HUDEP-2 (cell line): ENCODE measurements around the gene GAGE13.
"Not testable (repeated sequence)": the region's sequence is repeated elsewhere in the genome, so short reads cannot be mapped to it uniquely, and the experiment has no call there.

ENCODE experiments used
- DNase-seq, 76 experiments: peaks; one replicate each; lab custom pipeline; 2025; ENCODE audit not compliant: unreplicated experiment in 76 of 76; lab: John Stamatoyannopoulos, UW

The GAGE13 gene

GRCh38 chrX:49331282-49331681, at the start of gene GAGE13:
TSS of gene GAGE13 (plus strand) at chrX:49331582. CDS start at chrX:49332738, 1,156 bp downstream.
- not testable (repeated sequence) for DNase-seq

GRCh38 chrX:49282647-49283011, 48.8 kb upstream of the GAGE13 start:
- DNase-seq: no peak

DNA sequence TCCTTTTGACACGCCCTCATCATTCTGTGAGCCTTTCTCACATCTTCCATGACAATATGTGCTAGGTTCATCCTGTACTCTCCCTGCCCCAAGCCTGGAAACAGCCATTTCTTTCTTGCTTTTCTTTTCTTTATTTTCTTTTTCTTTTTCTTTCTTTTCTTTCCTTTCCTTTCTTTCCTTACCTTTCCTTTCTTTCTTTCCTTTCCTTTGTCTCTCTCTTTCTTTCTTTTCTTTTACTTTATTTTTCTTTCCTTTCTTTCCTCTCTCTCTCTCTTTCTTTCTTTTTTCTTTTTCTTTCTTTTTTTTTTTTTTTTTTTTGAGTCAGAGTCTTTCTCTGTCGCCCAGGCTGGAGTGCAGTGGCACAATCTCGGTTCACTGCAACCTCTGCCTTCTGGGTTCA, 47.2 kb upstream of the GAGE13 start:
- DNase-seq: no peak

DNA sequence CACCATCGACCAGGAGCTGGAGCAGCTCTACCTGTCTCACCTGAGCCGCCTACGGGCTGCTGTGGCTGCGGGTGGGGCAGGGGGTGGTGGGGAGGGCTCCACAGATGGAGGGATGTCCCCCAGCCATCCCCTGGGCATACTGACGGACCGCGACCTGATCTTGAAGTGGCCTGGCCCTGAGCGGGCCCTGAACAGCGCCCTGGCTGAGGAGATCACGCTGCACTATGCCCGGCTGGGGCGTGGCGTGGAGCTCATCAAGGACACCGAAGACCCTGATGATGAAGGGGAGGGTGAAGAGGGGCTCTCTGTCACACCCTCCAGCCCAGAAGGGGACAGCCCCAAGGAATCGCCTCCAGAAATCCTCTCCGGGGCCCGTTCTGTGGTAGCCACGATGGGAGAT, 45.2 kb upstream of the GAGE13 start:
- no peak for DNase-seq

DNA sequence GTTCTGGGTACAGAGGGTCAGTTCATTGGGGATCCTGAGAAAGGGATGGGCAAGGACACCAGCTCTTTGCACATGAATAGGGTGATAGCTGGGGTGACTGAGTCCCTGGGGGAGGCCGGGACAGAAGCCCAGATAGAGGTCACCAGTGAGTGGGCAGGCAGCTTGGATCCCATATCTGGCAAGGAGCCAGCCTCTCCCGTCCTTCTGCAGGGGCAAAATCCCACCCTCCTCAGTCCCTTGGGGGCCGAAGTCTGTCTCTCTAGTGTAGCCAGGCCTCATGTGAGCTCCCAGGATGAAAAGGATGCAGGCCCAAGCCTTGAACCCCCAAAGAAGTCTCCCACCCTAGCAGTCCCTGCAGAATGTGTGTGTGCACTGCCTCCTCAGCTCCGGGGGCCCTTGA, 44.8 kb upstream of the GAGE13 start:
- no peak for DNase-seq

DNA sequence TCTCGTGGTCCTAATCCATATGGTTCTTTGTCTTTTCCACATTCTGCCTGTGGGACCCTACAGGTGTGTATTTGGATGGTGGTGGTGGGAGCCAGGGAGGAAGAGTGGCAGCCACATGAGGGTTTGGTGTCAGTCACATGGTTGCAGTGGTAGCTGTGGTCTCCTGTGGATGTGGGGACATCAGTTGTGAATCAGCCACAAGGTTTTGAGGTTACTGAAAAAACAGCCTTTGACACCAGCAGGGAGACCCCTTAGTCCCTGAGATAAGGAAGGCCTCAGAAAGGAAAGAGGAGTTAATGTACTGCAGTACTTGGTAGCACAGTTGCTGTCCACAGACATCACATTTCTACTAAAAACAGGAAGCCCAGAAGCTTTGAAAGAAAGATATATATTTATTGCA, 43.7 kb upstream of the GAGE13 start:
- no peak for DNase-seq

GRCh38 chrX:49290215-49290614, 41.2 kb upstream of the GAGE13 start:
- DNase-seq: no peak

DNA sequence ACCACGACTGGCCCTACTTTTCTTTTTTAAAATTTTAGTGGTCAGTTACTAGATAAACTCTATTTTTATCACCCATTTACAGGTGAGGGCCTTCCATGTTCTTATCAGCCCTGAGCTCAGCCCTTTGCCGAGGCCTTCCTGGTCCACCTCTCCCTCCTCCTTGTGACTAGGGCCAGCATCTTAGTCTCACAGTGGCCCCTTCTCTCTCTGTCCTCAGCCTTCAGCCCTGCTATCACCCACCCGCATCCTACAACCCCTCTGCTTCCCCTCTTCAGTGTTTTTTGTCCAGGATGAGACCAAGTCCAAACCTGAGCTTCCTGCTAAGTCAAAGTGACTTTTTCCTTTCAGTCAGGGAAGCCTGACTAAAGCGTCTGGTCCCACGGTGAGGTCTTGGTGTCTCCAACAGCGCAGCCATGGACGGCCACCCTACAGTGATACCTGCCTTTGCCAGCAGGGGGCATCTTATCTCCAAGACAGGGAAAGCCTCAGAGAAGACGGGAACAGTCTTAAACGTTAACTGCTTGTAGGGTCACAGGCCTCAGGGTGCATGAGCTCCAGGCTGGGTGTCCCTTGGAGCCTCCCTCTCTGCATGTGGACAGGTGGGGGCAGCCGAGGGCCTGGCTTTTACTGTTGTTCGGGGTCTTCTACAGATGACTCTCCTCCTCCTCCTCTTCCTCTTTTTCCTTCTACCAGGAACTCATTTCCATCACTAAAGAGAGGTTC, 39.6 kb upstream of the GAGE13 start:
- DNase-seq: peak in 54 of 76 experiments; percentile 0 to 61 (median 26)

DNA sequence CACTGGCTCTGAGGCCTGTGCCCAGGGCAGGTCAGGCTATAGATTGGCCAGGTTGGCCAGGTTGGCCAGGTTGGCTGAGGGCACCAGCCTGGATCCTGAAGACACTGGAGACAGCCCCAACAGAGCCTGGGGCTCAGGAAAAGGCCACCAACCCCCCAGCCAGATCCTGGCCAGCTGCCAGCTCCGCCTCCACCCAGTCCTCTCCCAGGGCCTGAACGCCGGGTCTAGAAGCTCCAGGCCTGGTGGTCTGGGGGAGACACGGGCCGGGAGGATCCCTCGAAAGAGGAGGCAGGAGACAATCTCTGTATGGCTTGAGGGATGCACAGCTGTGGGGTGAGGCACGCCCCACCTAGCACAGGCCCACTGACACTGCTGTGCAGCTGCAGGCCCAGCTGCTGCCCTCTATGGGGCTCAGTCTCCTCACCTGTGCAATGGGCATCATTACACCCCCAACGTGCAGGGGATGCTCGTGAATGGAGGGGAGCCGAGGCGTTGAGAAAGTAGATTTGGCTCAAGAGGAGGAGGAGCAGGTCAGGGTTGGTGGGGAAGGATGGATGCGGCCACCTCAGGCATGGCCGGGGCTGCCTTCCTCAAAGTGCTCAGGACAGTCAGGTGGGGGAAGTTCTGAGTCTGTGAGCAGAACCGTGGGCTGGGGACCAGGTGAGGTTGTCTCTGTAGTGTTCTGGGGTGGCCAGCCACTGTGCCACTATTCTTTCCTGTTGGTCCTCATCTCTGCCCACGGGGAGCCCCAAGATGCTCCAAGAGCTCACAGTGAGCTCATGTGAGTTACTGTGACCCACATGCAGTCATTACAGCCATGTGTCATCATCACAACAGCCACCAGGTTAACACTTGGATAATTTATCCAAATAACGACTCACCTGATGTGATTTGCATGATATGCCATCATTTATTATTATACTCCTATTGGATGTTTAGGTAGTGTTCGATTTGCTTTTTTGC, 38.7 kb upstream of the GAGE13 start:
- no peak for DNase-seq

GRCh38 chrX:49299293-49299692, 32.1 kb upstream of the GAGE13 start:
- DNase-seq: not testable (repeated sequence)

- no peak for DNase-seq
These were observed 30.7 kb upstream of the GAGE13 start for GRCh38 chrX:49300703-49301102.

GRCh38 chrX:49303346-49303745, 28.0 kb upstream of the GAGE13 start, which contains the start of gene GAGE10:
TSS of gene GAGE10 (plus strand) at chrX:49303646. CDS start at chrX:49304860, 1,214 bp downstream.
- DNase-seq: no peak

GRCh38 chrX:49307775-49308174, 23.6 kb upstream of the GAGE13 start:
- not testable (repeated sequence) for DNase-seq

DNA sequence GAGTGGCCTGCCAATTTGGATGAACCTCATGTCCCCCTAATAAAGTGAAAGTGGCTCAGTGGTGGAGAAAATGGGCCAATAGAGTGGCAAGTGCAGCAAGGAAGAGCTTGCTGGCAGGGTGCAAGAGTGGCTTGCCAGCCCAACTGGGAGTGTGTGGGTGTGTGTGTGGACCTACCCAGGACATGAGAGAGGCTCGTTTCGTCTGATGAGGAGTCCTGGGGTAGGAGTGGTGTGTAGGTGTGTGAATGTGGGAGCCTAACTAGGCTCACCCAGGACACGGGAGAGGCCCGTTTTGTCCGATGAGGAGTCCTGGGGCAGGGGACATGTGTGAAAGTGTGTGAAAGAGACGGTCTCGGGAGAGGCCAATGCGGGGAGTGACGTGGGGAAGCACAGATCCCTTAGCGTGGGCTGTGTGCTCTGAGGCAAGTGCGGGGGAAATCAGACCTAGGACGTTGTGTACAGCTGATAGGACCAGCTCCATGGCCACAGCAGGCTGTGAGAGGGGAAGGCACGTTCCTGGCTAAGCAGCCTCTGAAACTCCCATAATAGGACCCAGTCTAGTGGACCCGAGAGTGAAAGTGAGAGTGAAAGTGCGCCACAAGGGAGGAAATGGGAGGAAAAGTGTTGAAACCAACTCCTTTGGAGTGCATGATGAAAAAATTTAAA, 22.6 kb upstream of the GAGE13 start:
- DNase-seq: no peak

DNA sequence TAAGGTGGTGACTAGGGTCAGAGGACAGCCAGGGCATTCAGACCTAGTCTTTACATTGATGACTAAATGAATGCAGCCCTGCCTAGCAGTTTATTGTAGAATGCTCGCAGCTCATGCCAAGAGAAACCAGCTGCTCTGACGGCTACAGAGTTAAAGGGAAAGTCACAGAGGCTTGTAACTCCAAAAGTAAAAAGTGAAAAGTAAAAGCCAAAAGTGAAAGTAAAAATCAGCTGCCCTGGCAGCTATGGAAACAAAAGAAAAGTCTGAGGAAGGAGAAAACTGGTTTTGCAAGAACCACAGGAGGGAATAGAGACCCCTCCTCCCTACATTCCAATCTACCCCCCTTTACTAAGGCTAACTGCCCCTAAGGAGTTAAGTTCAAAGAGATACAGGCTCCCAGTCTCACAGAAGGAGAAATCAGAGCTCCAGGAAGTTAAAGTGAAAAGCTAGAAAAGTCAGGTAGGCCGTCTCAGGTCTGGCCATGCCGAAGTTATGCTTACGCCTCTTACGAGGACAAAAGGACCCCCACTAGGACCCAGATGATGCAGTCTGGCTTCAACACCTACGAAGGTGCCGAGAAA, 21.9 kb upstream of the GAGE13 start:
- no peak for DNase-seq

DNA sequence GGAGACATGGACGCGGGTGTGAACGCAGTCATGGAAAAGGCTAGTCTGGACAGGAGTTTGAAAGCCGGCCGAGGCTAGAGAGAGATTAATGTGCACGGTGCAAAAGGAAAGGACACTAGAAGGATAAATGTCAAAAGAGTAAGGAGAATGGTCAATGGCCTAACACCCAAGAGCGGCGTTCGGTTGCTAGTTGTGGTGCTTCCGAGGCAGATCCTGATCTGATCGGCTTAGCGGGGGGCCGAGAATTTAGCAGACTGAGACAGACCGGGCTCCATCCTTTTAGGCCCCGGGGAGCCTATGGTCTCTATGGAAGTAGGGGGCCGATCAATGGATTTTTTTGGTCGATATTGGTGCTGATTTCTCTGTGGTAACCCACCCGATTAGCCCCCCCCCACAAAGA, 21.0 kb upstream of the GAGE13 start:
- DNase-seq: no peak

GRCh38 chrX:49312176-49312575, 19.2 kb upstream of the GAGE13 start:
- DNase-seq: no peak

- no peak for DNase-seq
These were observed 15.3 kb upstream of the GAGE13 start for GRCh38 chrX:49316085-49316484.

DNA sequence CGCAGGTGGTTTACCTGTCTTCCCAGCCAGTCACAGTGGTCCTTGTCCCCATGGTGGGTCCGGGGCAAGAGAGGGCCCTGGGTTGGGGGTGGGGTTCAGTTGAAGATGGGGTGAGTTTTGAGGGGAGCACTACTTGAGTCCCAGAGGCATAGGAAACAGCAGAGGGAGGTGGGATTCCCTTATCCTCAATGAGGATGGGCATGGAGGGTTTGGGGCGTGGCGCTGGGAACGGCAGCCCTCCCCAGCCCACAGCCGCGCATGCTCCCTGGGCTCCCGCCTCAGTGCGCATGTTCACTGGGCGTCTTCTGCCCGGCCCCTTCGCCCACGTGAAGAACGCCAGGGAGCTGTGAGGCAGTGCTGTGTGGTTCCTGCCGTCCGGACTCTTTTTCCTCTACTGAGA, 9.6 kb upstream of the GAGE13 start, which contains the start of gene GAGE12J:
Gene GAGE12J (plus strand): TSS at position 301 of the 400 bp plus-strand sequence. CDS start 1,157 bp downstream, outside the sequence.
- DNase-seq: not testable (repeated sequence)

DNA sequence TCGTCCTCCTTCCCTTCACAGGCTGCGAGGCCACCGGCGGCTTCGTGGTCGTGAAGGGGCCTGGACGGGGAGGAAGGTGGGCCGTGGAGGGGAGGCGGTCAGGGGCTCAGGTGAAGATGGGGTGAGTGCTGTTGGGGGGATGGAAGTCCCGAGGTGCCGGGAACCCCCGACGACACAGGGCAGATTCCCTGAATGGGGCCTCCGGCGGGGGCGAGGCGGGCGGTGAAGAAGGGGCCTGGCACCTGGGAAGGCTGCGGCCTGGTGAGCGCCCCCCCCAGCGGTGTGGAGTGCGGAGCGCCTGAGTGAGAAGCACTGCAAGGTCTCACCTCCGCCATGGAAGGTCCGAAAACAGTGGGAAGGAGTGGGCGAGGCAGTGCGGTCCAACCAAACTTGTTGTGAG, 9.1 kb upstream of the GAGE13 start:
- not testable (repeated sequence) for DNase-seq

- not testable (repeated sequence) for DNase-seq
These were observed 7.6 kb upstream of the GAGE13 start for GRCh38 chrX:49323735-49324134.
